GM23248 (cell line): ENCODE data around the gene SNX9.

Source experiments
- EZH2 ChIP-seq: fragments of 200-600 bp; sonication (generic); IDR thresholded peaks from 2 replicates; pipeline ENCODE4 v1.6.1; 2018; ENCODE audit warnings: antibody characterized with exemption, mild to moderate bottlenecking; ENCODE audit not compliant: insufficient read depth, poor library complexity, severe bottlenecking
- EZH2phosphoT487 ChIP-seq: fragments of 200-600 bp; sonication (generic); IDR thresholded peaks from 2 replicates; pipeline ENCODE4 v1.6.1; 2018; ENCODE audit warnings: antibody characterized with exemption, moderate library complexity, mild to moderate bottlenecking, low read depth; ENCODE audit not compliant: insufficient read depth

GRCh38 chr6:157839606-157840005, 16.6 kb downstream of the SNX9 start:
- no peak for TF ChIP-seq EZH2
- TF ChIP-seq EZH2phosphoT487 = no peak
